Type B pancreatic cell (in vitro differentiated cells): ENCODE measurements around the gene WNT6. TPM values are rescaled to one million over a fixed set of nuclear protein-coding genes. Genes with fewer than 3 reads are reported as not detected.
A peak's percentile ranks its signal among the peaks of the same experiment; 100 is the strongest.

Experiments
- DNase-seq: peaks from one replicate; pipeline ENCODE4 v3.0.0; 2021; ENCODE audit warnings: mixed read lengths; ENCODE audit not compliant: unreplicated experiment; ENCODE audit errors: extremely low spot score
- H3K27ac Mint-ChIP-seq: 2 replicates; pipeline ENCODE4 v1.8.0; 2021; ENCODE audit warnings: mild to moderate bottlenecking, mixed read lengths
- H3K27me3 Mint-ChIP-seq: 2 replicates; pipeline ENCODE4 v1.8.0; 2021; ENCODE audit warnings: mixed read lengths
- H3K36me3 Mint-ChIP-seq: 2 replicates; pipeline ENCODE4 v1.8.0; 2021; ENCODE audit warnings: mixed read lengths
- H3K4me1 Mint-ChIP-seq: one replicate; pipeline ENCODE4 v1.8.0; 2021; ENCODE audit warnings: mixed read lengths; ENCODE audit not compliant: unreplicated experiment
- H3K4me3 Mint-ChIP-seq: 2 replicates; pipeline ENCODE4 v1.8.0; 2021; ENCODE audit warnings: mild to moderate bottlenecking, mixed read lengths
- H3K9me3 Mint-ChIP-seq: 2 replicates; pipeline ENCODE4 v1.8.0; 2021; ENCODE audit warnings: mixed read lengths
- CTCF ChIP-seq: fragments of 200-600 bp; sonication (generic); conservative IDR thresholded peaks from 2 replicates; pipeline ENCODE4 v1.5.0; 2021; ENCODE audit warnings: antibody characterized with exemption, mild to moderate bottlenecking
- total RNA-seq: library from RNA; stranded (reverse); gene quantifications from 2 replicates; pipeline ENCODE4 v1.2.1, GENCODE V29; 2021; ENCODE audit warnings: low replicate concordance

WNT6 gene
- total RNA-seq, 1 donor from 2014 or later: 24.7 TPM

GRCh38 chr2:218824004-218824403 lies 35.6 kb upstream of the WNT6 start:
- Mint-ChIP-seq H3K27me3 (peaks cover 10% of the 10 kb centered on the region), H3K4me3 (no peak overlapping the region), H3K27ac (no peak overlapping the region), H3K4me1 (no peaks in the 10 kb centered on the region), H3K36me3 (no peaks in the 10 kb centered on the region), H3K9me3 (no peaks in the 10 kb centered on the region)
- DNase-seq: no peak
- no peak for TF ChIP-seq CTCF

DNA sequence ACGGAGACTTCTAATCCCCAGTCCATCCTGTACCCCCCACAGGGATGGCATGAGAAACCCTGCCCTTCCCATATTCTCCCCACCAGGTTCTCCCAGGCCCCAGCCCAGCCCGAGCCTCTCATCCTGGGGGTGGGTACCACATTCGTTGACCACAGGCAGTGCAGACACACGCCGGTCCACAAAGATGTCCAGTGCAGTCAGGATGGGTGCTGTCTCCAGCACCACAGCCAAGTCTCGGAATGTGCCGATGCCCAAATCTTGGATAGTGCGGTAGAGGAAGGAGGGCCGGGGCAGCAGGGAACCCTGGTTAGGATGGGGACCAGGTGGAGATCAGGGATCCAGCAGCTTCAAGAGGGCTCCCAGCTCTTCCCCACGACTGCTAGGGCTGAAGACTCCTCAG lies 32.8 kb upstream of the WNT6 start:
- Mint-ChIP-seq H3K27ac (no peak overlapping the region), H3K36me3 (no peaks in the 10 kb centered on the region), H3K27me3 (peaks cover 18% of the 10 kb centered on the region), H3K4me3 (no peak overlapping the region), H3K9me3 (no peaks in the 10 kb centered on the region), H3K4me1 (no peaks in the 10 kb centered on the region)
- no peak for TF ChIP-seq CTCF
- no peak for DNase-seq

DNA sequence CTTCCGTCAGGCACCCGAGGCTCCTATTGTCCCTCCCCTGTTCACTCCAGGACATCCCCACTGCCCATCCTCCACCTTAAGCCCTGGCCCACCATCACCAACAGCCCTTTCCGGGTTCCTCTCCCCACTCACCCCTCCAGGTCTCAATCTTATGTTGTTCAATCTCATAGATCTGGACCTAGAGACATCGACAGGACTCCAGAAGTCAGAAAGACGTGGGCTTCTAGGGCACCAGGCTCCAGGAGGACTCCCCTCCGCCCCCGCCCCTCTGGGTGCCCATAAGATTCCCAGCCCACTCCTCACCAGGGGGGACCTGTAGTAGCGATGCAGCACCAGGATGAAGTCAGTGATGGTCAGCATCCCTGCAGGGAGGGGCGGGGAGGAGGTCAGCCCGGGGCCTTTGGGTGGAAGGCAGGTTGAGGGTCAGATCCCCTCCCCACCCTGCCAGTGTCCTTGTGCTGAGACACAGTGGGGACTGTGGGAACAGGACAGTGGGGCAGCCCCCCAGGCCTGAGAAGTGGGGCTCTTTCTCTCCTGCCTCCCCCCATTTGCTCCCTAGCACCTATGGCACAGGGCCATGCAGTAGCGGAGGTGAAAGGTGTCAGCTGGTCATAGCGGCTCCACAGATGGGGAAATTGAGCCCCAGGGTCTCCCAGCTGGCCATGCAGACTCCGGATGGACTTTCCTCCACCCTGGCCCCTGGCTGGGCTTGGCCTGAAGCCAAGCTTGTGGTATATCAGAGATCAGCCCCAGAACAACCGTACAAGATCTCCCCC lies 31.7 kb upstream of the WNT6 start:
- Mint-ChIP-seq H3K36me3 (no peaks in the 10 kb centered on the region), H3K4me1 (no peaks in the 10 kb centered on the region), H3K9me3 (no peaks in the 10 kb centered on the region), H3K27ac (no peak overlapping the region), H3K4me3 (no peak overlapping the region), H3K27me3 (peaks cover 28% of the 10 kb centered on the region)
- TF ChIP-seq CTCF: no peak
- no peak for DNase-seq

- no peak overlapping the region for H3K4me3 Mint-ChIP-seq
- TF ChIP-seq CTCF: no peak
- no peaks in the 10 kb centered on the region for H3K36me3 Mint-ChIP-seq
- DNase-seq: no peak
- H3K9me3 Mint-ChIP-seq: no peaks in the 10 kb centered on the region
- peaks cover 33% of the 10 kb centered on the region for H3K27me3 Mint-ChIP-seq
- H3K27ac Mint-ChIP-seq: no peak overlapping the region
- H3K4me1 Mint-ChIP-seq: no peaks in the 10 kb centered on the region
Observed at GRCh38 chr2:218828477-218828778, 31.2 kb upstream of the WNT6 start.

- H3K4me3 Mint-ChIP-seq: no peak overlapping the region
- DNase-seq: peak; percentile 62
- H3K4me1 Mint-ChIP-seq: no peaks in the 10 kb centered on the region
- no peaks in the 10 kb centered on the region for H3K9me3 Mint-ChIP-seq
- no peak for TF ChIP-seq CTCF
- H3K27me3 Mint-ChIP-seq: peaks cover 48% of the 10 kb centered on the region
- no peaks in the 10 kb centered on the region for H3K36me3 Mint-ChIP-seq
- no peak overlapping the region for H3K27ac Mint-ChIP-seq
Observed at GRCh38 chr2:218829868-218830451, 29.6 kb upstream of the WNT6 start.
